Measurements from ENCODE around the gene SERPINE2. TPM values are rescaled to one million over a fixed set of nuclear protein-coding genes. Genes with fewer than 3 reads are reported as not detected.

Gene SERPINE2
- total and polyA plus RNA-seq, 3 experiments from 2014 or later = 2.2 to 6.4 (median 5.0) TPM

DNA sequence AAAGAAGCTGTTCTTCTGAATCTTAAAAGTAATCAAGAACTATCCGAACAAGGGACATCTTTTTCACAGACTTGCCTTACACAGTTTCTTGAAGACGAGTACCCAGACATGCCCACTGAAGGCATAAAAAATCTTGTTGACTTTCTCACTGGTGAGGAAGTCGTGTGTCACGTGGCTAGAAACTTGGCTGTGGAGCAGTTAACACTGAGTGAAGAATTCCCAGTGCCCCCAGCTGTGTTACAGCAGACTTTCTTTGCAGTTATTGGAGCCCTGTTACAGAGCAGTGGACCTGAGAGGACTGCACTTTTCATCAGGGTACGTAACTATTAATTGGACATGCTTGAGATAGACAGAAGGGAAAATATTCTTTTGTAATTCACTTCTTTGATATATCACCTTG is 79.4 kb downstream of the SERPINE2 start:
- peaks cover 56% of the 10 kb centered on the region for H3K4me1 ChIP-seq (ENCODE audit: insufficient read depth, low read length)
- Mint-ChIP-seq H3K36me3 (peaks cover 0 to 53% (median 6%) of the 10 kb centered on the region in 3 donors), H3K27me3 (peaks cover 0 to 6% of the 10 kb centered on the region in 2 donors), H3K9me3 (no peaks in the 10 kb centered on the region), H3K4me3 (peak overlapping the region in 6 of 7 donors; percentile 20 to 77 (median 62)), H3K4me1 (peaks cover 58 to 77% (median 70%) of the 10 kb centered on the region in 3 donors), H3K27ac (peak overlapping the region in 4 of 8 donors; percentile 40 to 76 (median 45))
- no peak for DNase-seq
- ChIA-PET CTCF (interaction anchor here (3.1 kb wide), 1 partner anchor 11 kb away, joined by 22 read pairs; no protein-coding TSS in a partner anchor), POLR2A (interaction anchor here (1.2 kb wide), 1 partner anchor 10 kb away, joined by 3 read pairs; no protein-coding TSS in a partner anchor)
- H3K4me3 ChIP-seq (ENCODE audit: low read length) = peak overlapping the region; percentile 6
- no peaks in the 10 kb centered on the region for H3K9me3 ChIP-seq (ENCODE audit: low read length)
- no peaks in the 10 kb centered on the region for H3K27me3 ChIP-seq (ENCODE audit: insufficient read depth, low read length, poor library complexity, severe bottlenecking)
- no peak overlapping the region for H3K27ac ChIP-seq (ENCODE audit: low read depth, low read length)
- peaks cover 22% of the 10 kb centered on the region for H3K36me3 ChIP-seq (ENCODE audit: insufficient read depth, low read length)

DNA sequence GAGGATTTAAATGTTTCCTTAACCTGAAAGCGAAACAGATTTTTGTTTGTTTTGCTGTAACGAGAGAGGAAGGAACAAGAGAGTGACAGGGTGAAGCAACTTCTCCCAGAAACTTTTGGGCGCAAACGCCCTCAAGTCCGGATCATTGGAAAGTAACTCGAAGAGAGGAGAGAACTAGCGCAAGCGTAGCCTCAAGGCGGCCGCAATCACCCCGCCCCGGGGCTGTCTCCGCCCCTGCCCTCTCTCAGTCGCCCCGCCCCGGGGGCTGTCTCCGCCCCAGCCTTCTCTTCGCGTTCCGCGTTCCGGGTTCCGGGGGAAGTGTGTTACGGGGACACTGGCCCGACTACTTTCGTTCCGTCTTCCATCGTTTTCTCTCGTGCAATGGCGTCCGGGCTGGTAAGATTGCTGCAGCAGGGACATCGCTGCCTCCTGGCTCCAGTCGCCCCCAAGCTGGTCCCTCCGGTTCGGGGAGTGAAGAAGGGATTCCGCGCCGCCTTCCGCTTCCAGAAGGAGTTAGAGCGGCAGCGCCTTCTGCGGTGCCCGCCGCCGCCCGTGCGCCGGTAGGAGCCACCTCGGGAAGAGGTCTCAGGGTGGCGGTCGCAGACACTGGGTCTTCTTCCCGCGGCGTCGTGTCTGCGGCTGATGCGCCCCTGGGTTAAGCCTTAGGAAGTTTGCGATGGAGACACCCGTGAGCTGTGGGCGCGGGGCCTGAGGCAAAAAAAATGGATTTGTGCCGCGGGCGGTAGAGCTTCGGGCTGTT is 81.8 kb downstream of the SERPINE2 start, which contains the start of gene MRPL44:
Gene MRPL44, plus strand, starts transcription at position 372 of the 760 bp plus-strand sequence. Its CDS starts 10 bp downstream, at position 382.
- no peaks in the 10 kb centered on the region for H3K27me3 ChIP-seq (ENCODE audit: insufficient read depth, low read length, poor library complexity, severe bottlenecking)
- H3K36me3 ChIP-seq (ENCODE audit: insufficient read depth, low read length) = peaks cover 15% of the 10 kb centered on the region
- peak within 1 kb of the TSS; percentile 82 for H3K4me3 ChIP-seq (ENCODE audit: low read length)
- Mint-ChIP-seq H3K27me3 (peaks cover 0 to 6% of the 10 kb centered on the region in 2 donors), H3K4me1 (peaks cover 51 to 62% (median 56%) of the 10 kb centered on the region in 3 donors), H3K36me3 (peaks cover 0 to 38% (median 6%) of the 10 kb centered on the region in 3 donors), H3K4me3 (peak within 1 kb of the TSS; percentile 94 to 99 (median 97)), H3K9me3 (no peaks in the 10 kb centered on the region), H3K27ac (peak within 1 kb of the TSS; percentile 92 to 99 (median 95))
- peak within 1 kb of the TSS; percentile 55 for H3K27ac ChIP-seq (ENCODE audit: low read depth, low read length)
- ChIA-PET POLR2A (interaction anchor here (1.0 to 1.8 kb wide), 5 partner anchors 12 to 1096 kb away, joined by 3 to 7 read pairs (median 4); partner anchors contain the start of gene WDFY1), CTCF (interaction anchor here (0.9 to 1.8 kb wide), 3 partner anchors 12 to 197 kb away, joined by 3 to 8 read pairs (median 6); partner anchors contain the start of gene WDFY1)
- H3K4me1 ChIP-seq (ENCODE audit: insufficient read depth, low read length) = peaks cover 51% of the 10 kb centered on the region
- peak; percentile 93 to 96 (median 94) for DNase-seq
- H3K9me3 ChIP-seq (ENCODE audit: low read length) = no peaks in the 10 kb centered on the region

DNA sequence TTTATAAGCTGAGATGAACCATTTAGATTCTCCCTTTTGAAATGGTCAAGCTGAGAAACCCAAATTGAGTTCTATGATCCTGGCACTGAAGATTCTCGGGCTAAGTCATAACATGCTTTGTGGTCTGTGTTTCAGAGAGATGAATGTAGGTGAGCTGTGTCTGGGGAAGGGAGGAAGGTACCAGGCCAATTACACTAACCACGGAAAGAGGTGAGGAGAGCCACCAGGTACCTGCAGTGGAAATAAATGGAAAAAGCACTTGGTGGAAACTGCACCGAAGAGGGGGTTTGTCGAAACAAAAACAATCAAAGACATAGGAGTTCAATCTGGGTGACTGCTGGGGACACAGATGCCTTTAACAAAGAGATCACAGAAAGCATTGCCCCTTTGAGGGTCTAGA is 82.8 kb downstream of the SERPINE2 start:
- ChIA-PET POLR2A (interaction anchor here (1.2 to 1.8 kb wide), 3 partner anchors 11 to 1095 kb away, joined by 4 to 7 read pairs (median 4); partner anchors contain the start of gene WDFY1), CTCF (no interaction called here)
- H3K27ac ChIP-seq (ENCODE audit: low read depth, low read length) = no peak overlapping the region
- no peaks in the 10 kb centered on the region for H3K9me3 ChIP-seq (ENCODE audit: low read length)
- H3K9me3 Mint-ChIP-seq = no peaks in the 10 kb centered on the region
- H3K4me1 Mint-ChIP-seq = peaks cover 41 to 52% (median 48%) of the 10 kb centered on the region in 3 donors
- H3K4me3 Mint-ChIP-seq = peak overlapping the region; percentile 51 to 99 (median 59)
- peaks cover 0 to 6% of the 10 kb centered on the region in 2 donors for H3K27me3 Mint-ChIP-seq
- DNase-seq = no peak
- H3K27ac Mint-ChIP-seq = peak overlapping the region in 7 of 8 donors; percentile 12 to 97 (median 71)
- no peaks in the 10 kb centered on the region for H3K27me3 ChIP-seq (ENCODE audit: insufficient read depth, low read length, poor library complexity, severe bottlenecking)
- peaks cover 0 to 28% (median 4%) of the 10 kb centered on the region in 3 donors for H3K36me3 Mint-ChIP-seq
- H3K4me3 ChIP-seq (ENCODE audit: low read length) = peak overlapping the region; percentile 82
- H3K36me3 ChIP-seq (ENCODE audit: insufficient read depth, low read length) = peaks cover 14% of the 10 kb centered on the region
- H3K4me1 ChIP-seq (ENCODE audit: insufficient read depth, low read length) = peaks cover 41% of the 10 kb centered on the region

DNA sequence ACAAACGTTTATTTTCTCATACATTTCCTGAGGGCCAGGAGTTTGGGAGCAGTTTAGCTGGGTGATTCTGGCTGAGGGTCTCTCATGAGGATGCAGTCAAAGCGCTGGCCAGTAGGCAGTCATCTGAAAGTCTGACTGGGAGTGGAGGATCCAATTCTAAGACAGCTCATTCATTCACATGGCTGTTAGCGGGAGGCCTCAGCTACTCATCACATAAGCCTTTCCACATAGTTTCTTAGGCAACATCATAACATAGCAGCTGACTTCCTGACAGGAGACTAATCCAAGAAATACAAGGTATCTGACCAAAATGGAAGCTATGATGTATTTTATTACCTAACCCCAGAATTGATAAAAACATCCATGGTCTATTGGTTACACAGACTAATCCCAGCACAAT is 84.7 kb downstream of the SERPINE2 start:
- DNase-seq = no peak
- no peak overlapping the region for H3K4me3 ChIP-seq (ENCODE audit: low read length)
- no peaks in the 10 kb centered on the region for H3K36me3 ChIP-seq (ENCODE audit: insufficient read depth, low read length)
- H3K9me3 ChIP-seq (ENCODE audit: low read length) = no peaks in the 10 kb centered on the region
- H3K4me1 ChIP-seq (ENCODE audit: insufficient read depth, low read length) = peaks cover 29% of the 10 kb centered on the region
- H3K36me3 Mint-ChIP-seq = peaks cover 0 to 9% (median 3%) of the 10 kb centered on the region in 3 donors
- peak overlapping the region in 1 of 7 donors; percentile 37 for H3K4me3 Mint-ChIP-seq
- peaks cover 27 to 44% (median 39%) of the 10 kb centered on the region in 3 donors for H3K4me1 Mint-ChIP-seq
- H3K27me3 ChIP-seq (ENCODE audit: insufficient read depth, low read length, poor library complexity, severe bottlenecking) = no peaks in the 10 kb centered on the region
- no peaks in the 10 kb centered on the region for H3K9me3 Mint-ChIP-seq
- H3K27ac Mint-ChIP-seq = no peak overlapping the region
- POLR2A ChIA-PET = interaction anchor here (1.8 kb wide), 1 partner anchor 9 kb away, joined by 6 read pairs; the partner anchor contains the start of gene WDFY1
- peaks cover 0 to 6% of the 10 kb centered on the region in 2 donors for H3K27me3 Mint-ChIP-seq
- H3K27ac ChIP-seq (ENCODE audit: low read depth, low read length) = no peak overlapping the region
- CTCF ChIA-PET = interaction anchor here (1.0 kb wide), 1 partner anchor 16 kb away, joined by 3 read pairs; no protein-coding TSS in a partner anchor

DNA sequence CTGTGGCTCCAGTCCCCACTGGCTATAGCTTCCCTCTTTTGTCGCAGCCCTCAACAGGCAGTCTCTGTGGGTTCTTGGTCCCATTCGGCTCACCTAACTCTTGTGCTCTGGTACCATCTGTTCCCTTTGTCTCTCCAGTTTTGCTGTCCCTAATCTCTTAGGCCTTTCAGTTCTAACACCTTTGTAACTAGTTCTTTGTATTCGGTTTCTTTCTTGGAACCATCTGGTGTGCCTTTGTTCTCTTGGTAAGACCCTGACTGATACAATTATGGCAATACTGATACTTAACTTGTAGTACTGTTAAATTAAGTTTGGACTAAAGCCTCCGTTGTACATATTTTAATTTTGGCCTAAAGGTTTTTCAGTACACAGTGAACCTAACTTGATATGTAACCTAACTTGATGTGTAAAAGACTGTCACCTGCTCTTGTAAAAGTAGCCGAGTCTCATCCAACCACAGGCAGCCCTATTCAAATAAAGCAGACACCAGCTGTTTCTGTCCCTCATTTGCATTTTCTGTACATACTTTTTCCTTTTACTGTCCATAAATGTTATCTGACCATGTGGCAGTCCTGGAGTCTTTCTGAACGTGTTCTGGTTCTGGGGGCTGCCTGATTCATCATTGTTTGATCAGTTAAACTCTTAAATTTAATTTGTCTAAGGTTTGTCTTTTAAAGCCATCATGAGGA is 86.7 kb downstream of the SERPINE2 start:
- Mint-ChIP-seq H3K4me1 (peaks cover 15 to 36% (median 24%) of the 10 kb centered on the region in 3 donors), H3K36me3 (peaks cover 0 to 3% (median 3%) of the 10 kb centered on the region in 3 donors), H3K4me3 (no peak overlapping the region), H3K27ac (no peak overlapping the region), H3K9me3 (no peaks in the 10 kb centered on the region), H3K27me3 (peaks cover 0 to 6% of the 10 kb centered on the region in 2 donors)
- H3K4me1 ChIP-seq (ENCODE audit: insufficient read depth, low read length) = peaks cover 14% of the 10 kb centered on the region
- no peaks in the 10 kb centered on the region for H3K36me3 ChIP-seq (ENCODE audit: insufficient read depth, low read length)
- H3K4me3 ChIP-seq (ENCODE audit: low read length) = no peak overlapping the region
- H3K27ac ChIP-seq (ENCODE audit: low read depth, low read length) = no peak overlapping the region
- H3K9me3 ChIP-seq (ENCODE audit: low read length) = no peaks in the 10 kb centered on the region
- ChIA-PET POLR2A (no interaction called here), CTCF (no interaction called here)
- H3K27me3 ChIP-seq (ENCODE audit: insufficient read depth, low read length, poor library complexity, severe bottlenecking) = no peaks in the 10 kb centered on the region
- no peak for DNase-seq

DNA sequence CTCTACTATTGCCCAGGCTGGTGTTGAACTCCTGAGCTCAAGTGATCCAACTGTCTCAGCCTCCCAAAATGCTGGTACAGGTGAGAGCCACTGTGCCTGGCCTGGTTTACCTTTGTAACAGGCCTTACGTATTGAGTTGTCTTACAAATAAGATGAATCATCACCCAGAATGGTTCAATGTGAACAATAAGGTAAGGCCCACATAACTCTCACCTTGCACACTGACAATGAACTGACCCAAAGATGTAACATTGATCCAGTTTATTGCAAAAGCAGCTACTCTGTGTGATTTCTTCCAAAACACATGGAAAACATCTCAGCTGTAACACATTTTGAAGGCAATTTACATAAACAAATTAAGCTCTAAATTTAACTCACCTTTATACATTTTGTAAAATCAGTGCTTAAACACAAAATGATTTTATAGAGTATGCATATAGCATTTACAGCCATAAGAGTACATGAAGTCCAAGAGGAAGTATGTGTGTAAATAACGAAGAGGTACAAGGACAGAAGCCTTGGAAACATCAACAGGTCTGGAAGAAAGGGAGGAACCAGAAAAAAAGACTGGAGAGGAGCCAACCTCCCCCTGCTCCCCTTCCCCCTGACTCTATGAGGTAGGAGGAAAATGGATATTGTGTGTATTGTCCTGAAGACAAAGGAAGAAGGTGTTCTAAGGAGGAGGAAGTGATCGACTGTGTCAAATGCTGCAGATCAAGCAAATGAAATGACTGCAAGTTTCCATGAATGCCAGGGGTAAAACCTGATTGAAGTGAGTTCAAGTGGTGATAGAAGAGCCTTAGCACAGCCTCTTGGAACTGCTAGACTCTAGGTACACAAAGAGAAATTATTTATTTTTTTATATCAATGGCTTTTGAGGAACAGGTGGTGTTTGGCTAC is 88.4 kb downstream of the SERPINE2 start:
- no peak for DNase-seq
- H3K27me3 ChIP-seq (ENCODE audit: insufficient read depth, low read length, poor library complexity, severe bottlenecking) = no peaks in the 10 kb centered on the region
- H3K27me3 Mint-ChIP-seq = no peaks in the 10 kb centered on the region
- peaks cover 0 to 3% (median 0%) of the 10 kb centered on the region in 3 donors for H3K36me3 Mint-ChIP-seq
- H3K4me3 ChIP-seq (ENCODE audit: low read length) = no peak overlapping the region
- H3K4me3 Mint-ChIP-seq = peak overlapping the region in 1 of 7 donors; percentile 20
- H3K4me1 Mint-ChIP-seq = peaks cover 18 to 38% (median 27%) of the 10 kb centered on the region in 3 donors
- H3K27ac ChIP-seq (ENCODE audit: low read depth, low read length) = no peak overlapping the region
- POLR2A ChIA-PET = interaction anchor here (0.7 kb wide), 1 partner anchor 271 kb away, joined by 5 read pairs; no protein-coding TSS in a partner anchor
- CTCF ChIA-PET = interaction anchor here (0.6 to 1.5 kb wide), 3 partner anchors 20 to 190 kb away, joined by 3 to 7 read pairs (median 3); no protein-coding TSS in a partner anchor
- H3K9me3 ChIP-seq (ENCODE audit: low read length) = no peaks in the 10 kb centered on the region
- no peaks in the 10 kb centered on the region for H3K9me3 Mint-ChIP-seq
- peak overlapping the region in 3 of 8 donors; percentile 2 to 84 (median 20) for H3K27ac Mint-ChIP-seq
- H3K4me1 ChIP-seq (ENCODE audit: insufficient read depth, low read length) = peaks cover 14% of the 10 kb centered on the region
- H3K36me3 ChIP-seq (ENCODE audit: insufficient read depth, low read length) = no peaks in the 10 kb centered on the region

Measured in CD8-positive, alpha-beta memory T cell (primary cell).